Body of pancreas (tissue), 4 donors: ENCODE results near the gene EIF5B. TPM values are rescaled to one million over a fixed set of nuclear protein-coding genes. Genes with fewer than 3 reads are reported as not detected.
"Not testable (repeated sequence)": the region's sequence is repeated elsewhere in the genome, so short reads cannot be mapped to it uniquely, and the experiment has no call there.

ENCODE experiments used
- ATAC-seq: fragments of 150-250 bp; one replicate; pipeline ENCODE4 v1.9.1; 2016
- DNase-seq, 4 donors: peaks; one replicate each; pipeline ENCODE4 v3.0.0-alpha.2; 2019
- H3K27ac ChIP-seq, 4 donors: fragments of 200-600 bp; sonication (generic); 1 replicate in 3 of 4; 2 replicates in 1 of 4; pipeline versions ENCODE4 v1.5.1 to v1.6.1; 2016 to 2019; ENCODE audit warnings: mild to moderate bottlenecking in 1 of 4, mixed read lengths in 1 of 4, moderate library complexity in 1 of 4
- H3K27me3 ChIP-seq, 2 donors: fragments of 200-600 bp; sonication (generic); one replicate each; pipeline ENCODE4 v1.6.0; 2016; ENCODE audit warnings: mild to moderate bottlenecking in 1 of 2
- H3K36me3 ChIP-seq, 2 donors: fragments of 200-600 bp; sonication (generic); replicated peaks in 1 of 2; 2 replicates each; pipeline ENCODE4 v1.5.1; 2016; ENCODE audit warnings: low read depth in 2 of 2; ENCODE audit not compliant: insufficient read depth in 1 of 2
- H3K4me1 ChIP-seq: fragments of 200-600 bp; sonication (generic); one replicate; pipeline ENCODE4 v1.6.0; 2016
- H3K4me3 ChIP-seq, 2 donors: fragments of 200-600 bp; sonication (generic); 1 replicate in 1 of 2; 2 replicates in 1 of 2; pipeline ENCODE4 v1.5.1; 2016 to 2019
- H3K9me3 ChIP-seq, 3 donors: fragments of 200-600 bp; sonication (generic); 1 replicate in 2 of 3; 2 replicates in 1 of 3; pipeline ENCODE4 v1.5.1; 2016
- CTCF ChIP-seq, 7 experiments: fragments of 450-650 bp in 4 of 7; fragments of 200-600 bp in 3 of 7; sonication (generic) in 3 of 7; IDR thresholded peaks; one replicate each; pipeline ENCODE4 v1.5.1; 2016 to 2019; ENCODE audit warnings: antibody characterized with exemption in 7 of 7
- POLR2A ChIP-seq, 3 donors: fragments of 450-650 bp; IDR thresholded peaks; one replicate each; pipeline ENCODE4 v1.6.1; 2016; ENCODE audit warnings: antibody characterized with exemption in 3 of 3, mild to moderate bottlenecking in 2 of 3
- WGBS, 2 donors: methylation state at CpG; one replicate each; pipeline ENCODE4 v1.1.5; 2017; 5-methylcytosine and 5-hydroxymethylcytosine counted together
- intact Hi-C: fragments of 100-400 bp; cut with DNase I; formaldehyde crosslinking; loops from one replicate; pipeline ENCODE4 v1.15.1; 2023
- total RNA-seq, 2 donors: library from RNA; depleted of rRNA; stranded (reverse); fragments of >200 nt; gene quantifications; one replicate each; pipeline ENCODE4 v1.1.0, GENCODE V29; 2016

EIF5B gene
- total RNA-seq, 2 donors from 2014 or later = 26.7 to 31.0 TPM

DNA sequence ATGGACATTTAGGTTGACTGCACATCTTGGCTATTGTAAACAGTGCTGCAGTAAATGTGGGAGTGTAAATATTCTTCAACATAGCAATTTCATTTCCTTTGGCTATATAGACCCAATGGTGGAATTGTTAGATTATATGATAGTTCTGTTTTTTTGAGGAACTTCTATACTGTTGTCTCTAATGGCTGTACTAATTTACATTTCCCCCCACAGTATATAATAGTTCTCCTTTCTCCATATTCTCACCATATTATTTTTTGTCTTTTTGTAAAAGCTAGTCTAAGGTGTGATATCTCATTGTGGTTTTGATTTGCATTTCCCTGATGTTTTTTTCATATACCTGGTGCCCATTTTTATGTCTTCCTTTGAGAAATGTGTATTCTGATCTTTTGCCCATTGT is 13.0 kb downstream of the EIF5B start:
- H3K9me3 ChIP-seq = no peaks in the 10 kb centered on the region
- H3K4me1 ChIP-seq = peaks cover 34% of the 10 kb centered on the region
- H3K27me3 ChIP-seq = no peaks in the 10 kb centered on the region
- no peak overlapping the region for H3K27ac ChIP-seq
- ATAC-seq (no peak), DNase-seq (no peak)
- no peak overlapping the region for H3K4me3 ChIP-seq
- H3K36me3 ChIP-seq = no peaks in the 10 kb centered on the region
- intact Hi-C loops = no loop called here
- TF ChIP-seq POLR2A (IDR thresholded peaks at IDR 0.05) = no peak
- TF ChIP-seq CTCF (IDR thresholded peaks at IDR 0.05) = no peak

DNA sequence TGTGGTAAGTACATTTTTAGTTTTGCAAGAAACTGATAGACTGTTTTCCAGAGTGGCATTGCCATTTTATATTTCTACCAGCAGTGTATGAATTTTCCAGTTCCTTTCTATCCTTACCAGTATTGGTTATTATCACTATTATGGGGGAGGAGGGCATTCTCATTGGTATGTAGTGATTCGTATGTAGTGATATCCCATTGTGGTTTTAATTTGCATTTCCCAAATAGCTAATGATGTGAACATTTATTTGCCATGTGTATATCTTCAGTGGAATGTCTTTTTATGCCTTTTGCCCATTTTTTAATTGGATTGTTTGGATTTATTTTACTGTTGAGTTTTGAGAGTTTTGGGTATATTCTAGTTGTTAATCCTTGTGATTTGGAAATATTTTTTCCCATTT is 16.9 kb downstream of the EIF5B start:
- WGBS, 2 donors = 81 to 89% methylated on average over 1 of the region's 1 CpG
- Histone ChIP-seq H3K27ac (no peak overlapping the region), H3K4me3 (no peak overlapping the region), H3K4me1 (peaks cover 23% of the 10 kb centered on the region), H3K36me3 (no peaks in the 10 kb centered on the region), H3K9me3 (no peaks in the 10 kb centered on the region), H3K27me3 (no peaks in the 10 kb centered on the region)
- intact Hi-C loops = no loop called here
- no peak for ATAC-seq
- no peak for DNase-seq
- TF ChIP-seq POLR2A (IDR thresholded peaks at IDR 0.05) (no peak), CTCF (IDR thresholded peaks at IDR 0.05) (no peak)

DNA sequence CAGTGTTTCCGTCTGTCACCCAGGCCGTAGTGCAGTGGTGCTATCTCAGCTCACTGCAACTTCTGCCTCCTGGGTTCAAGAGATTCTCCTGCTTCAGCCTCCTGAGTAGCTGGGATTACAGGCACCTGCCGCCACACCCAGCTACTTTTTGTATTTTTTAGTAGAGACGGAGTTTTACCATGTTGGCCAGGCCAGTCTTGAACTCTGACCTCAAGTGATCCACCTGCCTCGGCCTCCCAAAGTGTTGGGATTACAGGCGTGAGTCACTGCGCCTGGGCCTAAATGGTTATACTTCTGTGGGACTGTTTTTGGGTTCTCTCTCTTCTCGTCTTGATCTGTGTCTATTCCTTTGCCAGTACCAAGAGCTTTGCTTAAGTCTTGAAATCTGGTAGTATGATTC is 17.6 kb downstream of the EIF5B start:
- H3K27me3 ChIP-seq, H3K36me3 ChIP-seq, intact Hi-C loops, ATAC-seq, H3K27ac ChIP-seq, DNase-seq, H3K4me3 ChIP-seq, H3K9me3 ChIP-seq: not testable (repeated sequence)
- peaks cover 18% of the 10 kb centered on the region for H3K4me1 ChIP-seq
- WGBS, 2 donors = 91 to 99% methylated on average over 8 of the region's 8 CpGs

- no peak overlapping the region for H3K4me3 ChIP-seq
- H3K27ac ChIP-seq = no peak overlapping the region
- no peaks in the 10 kb centered on the region for H3K27me3 ChIP-seq
- H3K36me3 ChIP-seq = no peaks in the 10 kb centered on the region
- TF ChIP-seq CTCF (IDR thresholded peaks at IDR 0.05) = no peak
- TF ChIP-seq POLR2A (IDR thresholded peaks at IDR 0.05) = no peak
- ATAC-seq = no peak
- H3K9me3 ChIP-seq = no peaks in the 10 kb centered on the region
- intact Hi-C loops = no loop called here
- DNase-seq = no peak
- H3K4me1 ChIP-seq = peaks cover 10% of the 10 kb centered on the region
Measured at GRCh38 chr2:99356853-99357252, 19.7 kb downstream of the EIF5B start.

DNA sequence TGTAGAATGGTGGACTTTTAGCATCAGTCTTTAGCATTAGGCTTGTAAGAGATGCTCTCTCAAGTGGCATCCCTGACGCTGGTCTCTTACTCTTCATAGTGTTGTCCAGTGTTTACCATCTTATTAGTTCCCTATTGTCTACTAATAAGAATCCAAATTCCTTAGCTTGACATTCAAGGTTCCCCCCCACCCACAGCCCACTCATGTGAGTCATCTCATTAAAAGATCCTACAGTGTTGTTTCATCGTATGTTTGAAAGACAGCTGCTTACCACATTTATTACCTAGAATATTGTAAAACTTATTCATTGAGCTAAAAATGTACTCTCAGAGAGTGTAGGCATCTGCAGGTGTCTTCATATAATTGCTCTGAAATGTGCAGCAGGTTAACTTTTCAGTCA is 28.5 kb downstream of the EIF5B start:
- Histone ChIP-seq H3K36me3 (peaks cover 18 to 34% of the 10 kb centered on the region in 2 donors), H3K27ac (no peak overlapping the region), H3K27me3 (no peaks in the 10 kb centered on the region), H3K4me1 (no peaks in the 10 kb centered on the region), H3K9me3 (no peaks in the 10 kb centered on the region), H3K4me3 (no peak overlapping the region)
- no peak for DNase-seq
- WGBS, 2 donors = 38 to 44% methylated on average over 2 of the region's 2 CpGs
- ATAC-seq = no peak
- intact Hi-C loops = no loop called here
- no peak for TF ChIP-seq CTCF (IDR thresholded peaks at IDR 0.05)
- TF ChIP-seq POLR2A (IDR thresholded peaks at IDR 0.05) = no peak

DNA sequence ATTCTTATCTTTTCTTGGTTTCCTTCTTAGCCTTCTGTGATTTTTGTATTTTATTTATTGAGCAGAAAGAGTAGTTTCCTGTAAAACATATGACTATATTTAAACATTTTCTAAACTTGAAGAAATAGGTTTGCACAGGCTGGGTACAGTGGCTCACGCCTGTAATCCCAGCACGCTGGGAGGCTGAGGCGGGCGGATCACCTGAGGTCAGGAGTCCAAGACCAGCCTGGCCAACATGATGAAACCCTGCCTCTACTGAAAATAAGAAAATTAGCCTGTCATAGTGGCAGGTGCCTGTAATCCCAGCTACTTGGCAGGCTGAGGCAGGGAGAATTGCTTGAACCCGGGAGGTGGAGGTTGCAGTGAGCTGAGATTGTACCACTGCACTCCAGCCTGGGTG is 31.7 kb downstream of the EIF5B start:
- not testable (repeated sequence) for DNase-seq

More for the DNA sequence above, 31.7 kb downstream of the EIF5B start:
- WGBS, 2 donors = 95 to 97% methylated on average over 5 of the region's 5 CpGs
- intact Hi-C loops, H3K9me3 ChIP-seq, ATAC-seq, H3K4me3 ChIP-seq, H3K27ac ChIP-seq, H3K4me1 ChIP-seq, H3K27me3 ChIP-seq: not testable (repeated sequence)
- peaks cover 22 to 47% of the 10 kb centered on the region in 2 donors for H3K36me3 ChIP-seq
